H54 (cell line): ENCODE data around the gene ACOT6.
A peak's percentile ranks its signal among the peaks of the same experiment; 100 is the strongest.
"Not testable (repeated sequence)": the region's sequence is repeated elsewhere in the genome, so short reads cannot be mapped to it uniquely, and the experiment has no call there.

ENCODE experiments used
- DNase-seq: peaks from one replicate; pipeline ENCODE4 v3.0.0; 2011; ENCODE audit warnings: low spot score, mixed read lengths; ENCODE audit not compliant: insufficient read length
- FAIRE-seq: peaks from 3 replicates; lab custom pipeline; 2011; peaks lifted over from hg19 to GRCh38; lab: Jason Lieb, UNC
- POLR2A ChIP-seq: IDR thresholded peaks from 2 replicates; pipeline ENCODE4 v1.6.1; 2011; ENCODE audit warnings: low read depth, mild to moderate bottlenecking, low read length

Gene ACOT6

GRCh38 chr14:73612339-73613045 lies at the start of gene ACOT6:
ACOT6 (plus strand) TSS chr14:73612517; CDS start chr14:73612572, 55 bp downstream.
- peak; percentile 55 for TF ChIP-seq POLR2A
- FAIRE-seq (no peak), DNase-seq (peak; percentile 85)

- not testable (repeated sequence) for DNase-seq, FAIRE-seq
Observed at GRCh38 chr14:73562696-73563095, 49.6 kb upstream of the ACOT6 start.

GRCh38 chr14:73566431-73566830 lies 45.9 kb upstream of the ACOT6 start:
- not testable (repeated sequence) for FAIRE-seq, DNase-seq

GRCh38 chr14:73566935-73567334 lies 45.4 kb upstream of the ACOT6 start:
- not testable (repeated sequence) for FAIRE-seq, DNase-seq

GRCh38 chr14:73567358-73567757 lies 45.0 kb upstream of the ACOT6 start:
- FAIRE-seq = no peak
- no peak for DNase-seq
- TF ChIP-seq POLR2A = no peak

- DNase-seq (no peak), FAIRE-seq (no peak)
- no peak for TF ChIP-seq POLR2A
Observed at GRCh38 chr14:73567951-73568885, 44.1 kb upstream of the ACOT6 start.

GRCh38 chr14:73568886-73569184 lies 43.5 kb upstream of the ACOT6 start:
- not testable (repeated sequence) for DNase-seq, FAIRE-seq

- not testable (repeated sequence) for FAIRE-seq
- peak; percentile 71 for DNase-seq
Observed at GRCh38 chr14:73569185-73569958, 42.9 kb upstream of the ACOT6 start, which contains the start of gene ACOT2. ACOT2 (plus strand) TSS chr14:73569213; CDS start chr14:73569241, 28 bp downstream.

GRCh38 chr14:73570913-73571312 lies 41.4 kb upstream of the ACOT6 start:
- peak; percentile 69 for FAIRE-seq
- DNase-seq = not testable (repeated sequence)

- not testable (repeated sequence) for DNase-seq, FAIRE-seq
Observed at GRCh38 chr14:73573034-73573433, 39.3 kb upstream of the ACOT6 start.

GRCh38 chr14:73573740-73574139 lies 38.6 kb upstream of the ACOT6 start:
- not testable (repeated sequence) for DNase-seq, FAIRE-seq

GRCh38 chr14:73574251-73574650 lies 38.1 kb upstream of the ACOT6 start:
- not testable (repeated sequence) for DNase-seq, FAIRE-seq

GRCh38 chr14:73576391-73576790 lies 35.9 kb upstream of the ACOT6 start:
- no peak for TF ChIP-seq POLR2A
- FAIRE-seq (peak; percentile 23), DNase-seq (no peak)

- DNase-seq = not testable (repeated sequence)
- peak; percentile 94 for FAIRE-seq
Observed at GRCh38 chr14:73577214-73577613, 35.1 kb upstream of the ACOT6 start.

- not testable (repeated sequence) for DNase-seq, FAIRE-seq
Observed at GRCh38 chr14:73582102-73582979, 30.0 kb upstream of the ACOT6 start.
